Stimulated activated naive CD8-positive, alpha-beta T cell treated with anti-CD3 and anti-CD28 coated beads, Interleukin-15, Interleukin-2, amounts not matched to agents 100 ng/mL and 50 ng/mL, for 24 hours (primary cell): ENCODE results near the gene FGD3.
A peak's percentile ranks its signal among the peaks of the same experiment; 100 is the strongest.

ENCODE experiments used
- H3K27ac Mint-ChIP-seq: one replicate; pipeline ENCODE4 v1.8.0; 2021; ENCODE audit warnings: mild to moderate bottlenecking, mixed read lengths
- H3K27me3 Mint-ChIP-seq: one replicate; pipeline ENCODE4 v1.8.0; 2021; ENCODE audit warnings: mixed read lengths
- H3K36me3 Mint-ChIP-seq: one replicate; pipeline ENCODE4 v1.8.0; 2021; ENCODE audit warnings: low read depth, mixed read lengths
- H3K4me1 Mint-ChIP-seq: one replicate; pipeline ENCODE4 v1.8.0; 2021; ENCODE audit warnings: low read depth, mixed read lengths
- H3K4me3 Mint-ChIP-seq: one replicate; pipeline ENCODE4 v1.8.0; 2021; ENCODE audit warnings: mild to moderate bottlenecking, mixed read lengths
- H3K9me3 Mint-ChIP-seq: one replicate; pipeline ENCODE4 v1.8.0; 2021; ENCODE audit warnings: mixed read lengths

Gene FGD3

DNA sequence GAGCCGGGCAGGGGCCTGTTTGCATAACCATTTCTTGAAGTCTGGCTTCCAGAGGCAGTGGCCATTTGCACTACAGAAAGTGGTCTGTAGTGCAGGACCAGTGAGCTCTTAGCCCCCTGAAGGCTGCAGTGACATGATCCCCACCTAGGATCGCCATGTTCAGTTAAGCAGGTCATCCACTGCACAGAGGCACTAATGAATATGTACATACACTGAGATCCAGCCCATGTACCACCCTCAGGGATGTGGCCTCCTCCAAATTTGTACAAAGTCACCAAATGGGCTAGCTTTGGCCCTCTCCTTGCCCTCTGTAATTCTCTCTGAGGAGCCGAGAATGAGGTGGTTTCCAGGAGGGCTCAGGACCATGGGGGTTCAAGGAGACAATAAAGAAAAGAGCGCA is 102.9 kb downstream of the FGD3 start:
- H3K9me3 Mint-ChIP-seq: no peaks in the 10 kb centered on the region
- H3K4me3 Mint-ChIP-seq: no peak overlapping the region
- H3K27me3 Mint-ChIP-seq: no peaks in the 10 kb centered on the region
- H3K27ac Mint-ChIP-seq: no peak overlapping the region
- no peaks in the 10 kb centered on the region for H3K36me3 Mint-ChIP-seq
- peaks cover 19% of the 10 kb centered on the region for H3K4me1 Mint-ChIP-seq

GRCh38 chr9:93051680-93052089 is 104.4 kb downstream of the FGD3 start:
- Mint-ChIP-seq H3K4me1 (peaks cover 22% of the 10 kb centered on the region), H3K9me3 (no peaks in the 10 kb centered on the region), H3K27ac (peak overlapping the region; percentile 4), H3K4me3 (no peak overlapping the region), H3K27me3 (no peaks in the 10 kb centered on the region), H3K36me3 (no peaks in the 10 kb centered on the region)

DNA sequence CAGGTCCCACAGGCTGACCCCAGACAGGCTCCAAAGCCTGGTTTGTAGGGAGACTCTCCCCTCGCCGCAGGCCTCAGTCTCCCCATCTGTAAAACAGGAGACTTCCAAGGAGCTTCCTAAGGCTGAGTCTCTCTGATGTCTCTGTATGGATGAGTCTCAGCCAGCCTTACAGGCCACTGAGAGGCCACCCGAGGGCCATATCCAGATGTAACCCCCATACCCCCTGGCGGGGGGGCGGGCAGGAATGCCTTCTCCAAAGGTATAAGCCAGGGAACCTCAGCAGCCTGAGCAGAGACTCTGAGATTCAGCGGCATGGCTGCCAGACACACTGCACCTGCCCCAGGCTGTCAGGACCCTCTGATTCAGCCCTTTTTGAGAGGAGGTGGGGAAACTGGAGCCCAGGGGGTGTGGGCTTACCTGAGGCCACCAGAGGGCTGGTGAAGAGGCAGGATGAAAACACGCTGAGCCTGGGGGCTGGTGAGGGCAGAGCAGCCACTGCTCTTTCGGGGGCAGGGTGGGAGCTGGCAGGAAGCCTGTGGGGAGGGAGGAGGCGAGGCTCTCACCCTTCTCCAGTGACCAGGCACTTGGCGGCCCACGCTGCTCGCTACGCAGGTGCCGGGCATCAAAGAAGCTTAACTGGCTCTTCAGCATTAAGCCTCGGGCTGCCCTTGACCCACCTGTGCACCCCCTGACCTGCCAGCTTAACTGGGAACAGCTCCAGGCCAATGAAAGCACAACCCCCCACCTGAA is 105.6 kb downstream of the FGD3 start:
- Mint-ChIP-seq H3K4me1 (peaks cover 24% of the 10 kb centered on the region), H3K4me3 (no peak overlapping the region), H3K9me3 (no peaks in the 10 kb centered on the region), H3K36me3 (no peaks in the 10 kb centered on the region), H3K27ac (no peak overlapping the region), H3K27me3 (no peaks in the 10 kb centered on the region)

GRCh38 chr9:93053781-93054331 is 106.5 kb downstream of the FGD3 start:
- H3K9me3 Mint-ChIP-seq: no peaks in the 10 kb centered on the region
- no peaks in the 10 kb centered on the region for H3K36me3 Mint-ChIP-seq
- no peak overlapping the region for H3K4me3 Mint-ChIP-seq
- no peaks in the 10 kb centered on the region for H3K27me3 Mint-ChIP-seq
- H3K27ac Mint-ChIP-seq: no peak overlapping the region
- H3K4me1 Mint-ChIP-seq: peaks cover 27% of the 10 kb centered on the region

- Mint-ChIP-seq H3K27me3 (no peaks in the 10 kb centered on the region), H3K4me3 (no peak overlapping the region), H3K27ac (no peak overlapping the region), H3K36me3 (no peaks in the 10 kb centered on the region), H3K4me1 (peaks cover 37% of the 10 kb centered on the region), H3K9me3 (no peaks in the 10 kb centered on the region)
These were observed 107.7 kb downstream of the FGD3 start for GRCh38 chr9:93054758-93055704.

DNA sequence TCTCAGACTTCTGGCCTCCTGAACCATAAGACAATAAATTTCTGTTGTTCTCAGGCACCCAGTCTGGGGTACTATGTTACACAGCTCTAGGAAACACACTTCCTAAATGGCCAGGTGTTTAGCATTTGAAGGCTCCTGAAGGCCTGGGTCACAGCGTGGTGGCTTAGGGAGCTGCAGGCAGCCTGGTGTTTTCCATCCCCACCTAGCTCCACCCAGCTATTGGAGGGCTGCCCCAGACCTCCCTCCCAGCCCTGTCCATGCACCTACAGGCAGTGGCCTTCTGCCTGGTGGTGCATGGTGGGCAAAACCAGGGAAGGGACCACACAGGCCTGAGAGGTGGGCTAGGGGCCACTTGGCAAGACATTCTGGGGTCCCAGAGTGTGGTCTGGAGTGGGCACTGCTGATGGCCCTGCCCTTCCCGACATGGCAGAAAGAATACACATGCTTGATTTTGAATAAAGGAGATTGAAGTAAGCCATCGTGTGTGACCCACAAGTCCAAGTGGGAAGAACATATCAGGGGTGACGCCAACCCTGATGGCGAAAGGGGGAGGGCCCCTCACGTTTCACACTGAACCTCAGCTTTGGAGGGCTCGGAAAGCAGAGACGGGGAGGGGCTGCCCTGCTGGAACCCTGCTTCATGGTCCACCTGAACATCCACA is 109.8 kb downstream of the FGD3 start:
- H3K4me1 Mint-ChIP-seq: peaks cover 58% of the 10 kb centered on the region
- H3K27me3 Mint-ChIP-seq: no peaks in the 10 kb centered on the region
- H3K36me3 Mint-ChIP-seq: no peaks in the 10 kb centered on the region
- H3K27ac Mint-ChIP-seq: peak overlapping the region; percentile 45
- no peaks in the 10 kb centered on the region for H3K9me3 Mint-ChIP-seq
- H3K4me3 Mint-ChIP-seq: no peak overlapping the region

- no peaks in the 10 kb centered on the region for H3K27me3 Mint-ChIP-seq
- peaks cover 65% of the 10 kb centered on the region for H3K4me1 Mint-ChIP-seq
- no peaks in the 10 kb centered on the region for H3K9me3 Mint-ChIP-seq
- H3K4me3 Mint-ChIP-seq: peak overlapping the region; percentile 51
- H3K36me3 Mint-ChIP-seq: no peaks in the 10 kb centered on the region
- H3K27ac Mint-ChIP-seq: peak overlapping the region; percentile 45
These were observed 110.5 kb downstream of the FGD3 start for GRCh38 chr9:93057703-93058354.

DNA sequence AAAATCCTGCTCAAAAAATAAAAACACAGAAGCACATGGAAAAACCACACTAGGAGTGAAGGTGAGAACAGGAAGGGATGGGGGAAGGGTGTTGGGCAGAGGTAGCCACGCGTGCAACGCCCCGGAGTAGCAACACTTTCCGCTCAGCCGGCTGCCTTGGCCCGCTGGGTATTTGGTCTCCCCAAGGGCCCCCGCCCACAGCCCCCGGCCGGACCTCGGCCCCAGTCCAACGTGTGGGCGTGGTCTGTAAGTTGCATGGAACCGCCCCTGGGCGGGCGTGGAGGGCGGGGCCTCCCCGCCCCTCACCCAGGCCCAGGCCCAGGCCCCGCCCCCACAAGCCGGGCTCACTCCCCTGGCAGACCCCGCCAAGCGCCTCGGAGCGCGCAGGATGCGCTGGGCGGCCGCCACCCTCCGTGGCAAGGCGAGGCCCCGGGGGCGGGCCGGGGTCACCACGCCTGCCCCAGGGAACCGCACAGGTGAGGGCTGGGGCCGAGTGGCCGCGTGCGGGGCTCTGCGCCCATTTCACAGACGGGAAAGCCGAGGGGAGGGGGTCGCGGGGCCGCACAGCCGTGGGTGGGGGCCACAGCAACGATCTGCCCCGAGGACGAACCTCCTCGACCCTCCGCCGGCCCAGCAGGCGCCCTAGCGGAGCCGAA is 111.2 kb downstream of the FGD3 start, which contains the start of gene SUSD3:
Gene SUSD3 (plus strand): TSS at position 347 of the 656 bp plus-strand sequence. CDS start 42 bp downstream, at position 389.
- no peaks in the 10 kb centered on the region for H3K9me3 Mint-ChIP-seq
- peaks cover 66% of the 10 kb centered on the region for H3K4me1 Mint-ChIP-seq
- peak within 1 kb of the TSS; percentile 91 for H3K27ac Mint-ChIP-seq
- no peaks in the 10 kb centered on the region for H3K27me3 Mint-ChIP-seq
- H3K36me3 Mint-ChIP-seq: no peaks in the 10 kb centered on the region
- peak within 1 kb of the TSS; percentile 89 for H3K4me3 Mint-ChIP-seq

DNA sequence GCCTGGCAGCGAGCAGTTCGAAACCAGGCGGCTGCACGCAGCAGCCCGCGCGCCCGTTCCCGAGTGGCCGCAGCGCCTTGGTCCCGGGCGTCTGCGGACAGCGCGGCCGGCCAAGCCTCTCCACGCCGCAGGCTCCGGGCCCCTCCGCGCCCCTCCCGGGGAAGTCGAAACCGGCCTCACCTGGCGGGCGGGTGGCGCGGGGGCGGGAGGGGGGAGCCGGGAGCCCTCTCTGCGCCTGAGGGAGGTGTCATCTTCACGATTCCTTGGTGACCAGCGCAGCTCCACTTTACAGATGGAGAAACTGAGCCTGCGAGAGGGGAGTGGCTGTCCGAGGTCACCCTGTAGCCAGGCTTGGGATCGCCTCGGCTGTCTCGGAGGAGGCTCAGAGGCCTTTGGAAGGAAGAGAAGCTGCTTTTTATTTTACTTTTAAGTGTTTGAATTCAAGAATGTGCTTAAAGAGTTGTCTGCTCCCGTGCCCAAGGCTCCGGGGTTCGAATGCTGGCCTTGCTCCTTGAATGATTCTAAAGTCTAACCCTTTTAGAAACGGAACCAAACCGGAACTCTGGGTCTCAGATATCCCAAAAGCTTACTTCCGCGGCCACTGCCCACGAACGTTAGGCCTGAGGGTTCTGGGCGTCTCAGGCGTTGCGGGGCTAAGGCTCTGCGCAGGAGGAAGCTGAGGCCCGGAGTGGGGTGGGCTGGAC is 111.8 kb downstream of the FGD3 start:
- Mint-ChIP-seq H3K36me3 (no peaks in the 10 kb centered on the region), H3K4me3 (peak overlapping the region; percentile 89), H3K27ac (peak overlapping the region; percentile 91), H3K9me3 (no peaks in the 10 kb centered on the region), H3K27me3 (no peaks in the 10 kb centered on the region), H3K4me1 (peaks cover 67% of the 10 kb centered on the region)

DNA sequence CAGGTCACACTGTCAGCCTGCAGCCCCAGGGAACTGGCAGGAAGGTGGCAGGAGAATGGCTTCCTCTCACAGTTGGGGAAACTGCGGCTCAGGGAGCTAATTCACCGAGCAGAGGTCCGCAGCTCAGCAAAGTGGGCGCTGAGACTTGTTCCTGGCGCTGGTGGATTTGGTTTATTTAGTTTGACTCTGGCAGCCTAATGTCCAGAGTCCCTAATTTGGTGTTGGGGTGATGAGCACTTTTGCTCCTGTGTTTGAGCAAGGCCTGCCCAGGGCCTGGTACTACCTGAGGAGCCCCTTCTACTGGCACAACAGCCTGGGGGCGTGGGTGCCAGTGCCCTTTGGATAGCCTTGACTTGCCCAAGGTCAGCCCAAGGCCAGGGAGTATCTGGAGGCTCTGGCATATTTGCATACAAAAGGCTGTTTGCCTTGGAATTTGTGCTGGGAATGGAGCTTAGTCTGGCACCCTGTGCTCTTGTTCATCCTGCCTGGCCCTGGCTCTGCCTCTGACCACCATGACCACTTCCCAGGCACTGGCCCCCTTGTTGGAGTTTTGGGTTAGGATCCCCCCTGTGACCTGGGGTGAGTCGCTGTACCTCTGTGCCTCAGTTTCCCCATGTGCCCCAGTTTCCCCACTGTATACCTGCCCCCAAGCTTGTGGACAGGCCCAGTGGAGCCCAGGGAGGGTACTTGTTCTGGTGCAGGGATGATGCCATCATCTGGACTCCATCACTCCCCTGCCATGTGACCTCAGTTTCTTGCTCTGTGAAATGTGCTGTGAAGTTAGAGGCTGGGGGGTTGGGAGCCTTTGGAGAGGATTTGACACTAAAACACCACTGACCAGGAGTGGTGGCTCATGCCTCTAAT is 112.6 kb downstream of the FGD3 start:
- H3K9me3 Mint-ChIP-seq: no peaks in the 10 kb centered on the region
- H3K36me3 Mint-ChIP-seq: peaks cover 6% of the 10 kb centered on the region
- peak overlapping the region; percentile 91 for H3K27ac Mint-ChIP-seq
- peak overlapping the region; percentile 89 for H3K4me3 Mint-ChIP-seq
- peaks cover 70% of the 10 kb centered on the region for H3K4me1 Mint-ChIP-seq
- no peaks in the 10 kb centered on the region for H3K27me3 Mint-ChIP-seq

- H3K4me1 Mint-ChIP-seq: peaks cover 73% of the 10 kb centered on the region
- H3K4me3 Mint-ChIP-seq: peak overlapping the region; percentile 89
- H3K27ac Mint-ChIP-seq: peak overlapping the region; percentile 91
- no peaks in the 10 kb centered on the region for H3K9me3 Mint-ChIP-seq
- H3K36me3 Mint-ChIP-seq: peaks cover 9% of the 10 kb centered on the region
- no peaks in the 10 kb centered on the region for H3K27me3 Mint-ChIP-seq
These were observed 113.5 kb downstream of the FGD3 start for GRCh38 chr9:93060746-93061259.

- H3K27ac Mint-ChIP-seq: peak overlapping the region; percentile 91
- peak overlapping the region; percentile 89 for H3K4me3 Mint-ChIP-seq
- peaks cover 9% of the 10 kb centered on the region for H3K36me3 Mint-ChIP-seq
- peaks cover 78% of the 10 kb centered on the region for H3K4me1 Mint-ChIP-seq
- H3K27me3 Mint-ChIP-seq: no peaks in the 10 kb centered on the region
- no peaks in the 10 kb centered on the region for H3K9me3 Mint-ChIP-seq
These were observed 114.0 kb downstream of the FGD3 start for GRCh38 chr9:93061260-93061751.
